ENCODE results near the gene ADO. TPM values are rescaled to one million over a fixed set of nuclear protein-coding genes. Genes with fewer than 3 reads are reported as not detected.
A peak's percentile ranks its signal among the peaks of the same experiment; 100 is the strongest.

ADO gene
- total and polyA plus RNA-seq, 10 of the 15 experiments (the other 5 are each of a cell fraction or from before 2014, with no cell fraction given), result 4.3 to 44.6 (median 18.7) TPM

DNA sequence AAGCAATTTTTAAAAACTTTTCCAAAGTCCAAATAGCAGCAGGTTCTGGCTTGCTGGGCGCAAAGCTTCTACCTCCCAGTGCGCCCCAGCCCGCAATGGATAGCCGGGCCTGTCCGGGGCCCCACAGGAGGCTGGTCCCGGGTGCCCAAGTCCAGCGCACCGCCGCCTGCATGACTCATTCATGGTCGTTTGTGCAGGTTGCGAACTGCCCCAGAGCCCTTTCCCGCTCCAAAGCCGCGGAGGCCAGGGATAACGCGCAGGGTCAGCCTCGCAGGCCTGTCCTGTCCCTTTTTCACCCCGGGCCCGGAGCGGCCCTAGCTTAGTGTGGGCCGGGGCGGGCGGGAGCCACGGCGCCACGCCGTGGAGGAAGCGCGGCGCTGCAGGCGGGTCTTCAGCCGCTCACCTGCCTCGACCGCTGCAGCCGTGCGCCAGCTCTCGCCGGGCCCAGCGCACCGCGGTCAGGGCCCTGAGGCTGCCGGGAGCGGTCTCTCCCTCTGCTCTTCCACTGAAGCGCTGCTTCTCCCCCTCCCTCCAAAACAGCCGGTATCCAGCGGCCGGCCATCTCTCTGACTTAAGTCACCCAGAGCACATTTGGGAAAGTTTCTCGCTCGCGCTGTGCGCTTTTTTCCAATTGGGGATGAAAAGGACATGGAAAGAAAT lies 13.4 kb downstream of the ADO start (continued):
- peak; percentile 83 for TF ChIP-seq YY1 (IDR thresholded peaks at IDR 0.05; ENCODE audit: low read depth, low read length)
- TF ChIP-seq RCOR1 (conservative IDR thresholded peaks at IDR 0.05; ENCODE audit: low read depth, low read length), result no peak
- no peak for TF ChIP-seq SKIL (IDR thresholded peaks at IDR 0.05; ENCODE audit: low read depth, poor library complexity, severe bottlenecking)
- TF ChIP-seq BCL3 (IDR thresholded peaks at IDR 0.05; ENCODE audit: borderline replicate concordance, insufficient read depth, low read depth, low read length, poor library complexity, severe bottlenecking), result no peak
- no peak for TF ChIP-seq ZZZ3 (IDR thresholded peaks at IDR 0.05; ENCODE audit: control insufficient read depth, insufficient read length, low read depth)
- 0 out of 2 replicates have a peak, but pooled peaks have one; percentile 46 for TF ChIP-seq FOXM1 (IDR thresholded peaks at IDR 0.05; ENCODE audit: low read depth, low read length)
- TF ChIP-seq EED (IDR thresholded peaks at IDR 0.05; ENCODE audit: low read depth), result peak; percentile 53
- TF ChIP-seq IKZF1 (conservative IDR thresholded peaks at IDR 0.05), result peak; percentile 48
- TF ChIP-seq CHD1 (IDR thresholded peaks at IDR 0.05; ENCODE audit: low read depth, low read length), result no peak
- no peak; the same call in 1 of the 2 replicates for TF ChIP-seq MAX (IDR thresholded peaks at IDR 0.05; ENCODE audit: low read depth, low read length)
- 0 out of 2 replicates have a peak, but pooled peaks have one; percentile 34 for TF ChIP-seq CHD2 (IDR thresholded peaks at IDR 0.05; ENCODE audit: borderline replicate concordance, low read depth, low read length)
- no peak for TF ChIP-seq ZNF207 (IDR thresholded peaks at IDR 0.05; ENCODE audit: borderline replicate concordance)
- TF ChIP-seq STAT1 (conservative IDR thresholded peaks at IDR 0.05), result no peak
- no peak for TF ChIP-seq SUPT20H (IDR thresholded peaks at IDR 0.05; ENCODE audit: borderline replicate concordance, control insufficient read depth, low read depth, low read length)
- TF ChIP-seq CREB1 (IDR thresholded peaks at IDR 0.05; ENCODE audit: low read depth), result peak; percentile 9; the same call in 1 of the 2 replicates
- TF ChIP-seq ATF7 (IDR thresholded peaks at IDR 0.05; ENCODE audit: low read depth), result no peak
- TF ChIP-seq PAX5 (IDR thresholded peaks at IDR 0.05; ENCODE audit: borderline replicate concordance, low read depth, low read length), result peak; percentile 32; the same call in 1 of the 2 replicates
- no peak for TF ChIP-seq NFXL1 (IDR thresholded peaks at IDR 0.05; ENCODE audit: borderline replicate concordance)
- TF ChIP-seq, protein P1, sequence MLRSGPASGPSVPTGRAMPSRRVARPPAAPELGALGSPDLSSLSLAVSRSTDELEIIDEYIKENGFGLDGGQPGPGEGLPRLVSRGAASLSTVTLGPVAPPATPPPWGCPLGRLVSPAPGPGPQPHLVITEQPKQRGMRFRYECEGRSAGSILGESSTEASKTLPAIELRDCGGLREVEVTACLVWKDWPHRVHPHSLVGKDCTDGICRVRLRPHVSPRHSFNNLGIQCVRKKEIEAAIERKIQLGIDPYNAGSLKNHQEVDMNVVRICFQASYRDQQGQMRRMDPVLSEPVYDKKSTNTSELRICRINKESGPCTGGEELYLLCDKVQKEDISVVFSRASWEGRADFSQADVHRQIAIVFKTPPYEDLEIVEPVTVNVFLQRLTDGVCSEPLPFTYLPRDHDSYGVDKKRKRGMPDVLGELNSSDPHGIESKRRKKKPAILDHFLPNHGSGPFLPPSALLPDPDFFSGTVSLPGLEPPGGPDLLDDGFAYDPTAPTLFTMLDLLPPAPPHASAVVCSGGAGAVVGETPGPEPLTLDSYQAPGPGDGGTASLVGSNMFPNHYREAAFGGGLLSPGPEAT (IDR thresholded peaks at IDR 0.05; ENCODE audit: low read depth), result no peak
- TF ChIP-seq HDGF (IDR thresholded peaks at IDR 0.05), result no peak
- no peak; the same call in 1 of the 2 replicates for TF ChIP-seq GATAD2B (conservative IDR thresholded peaks at IDR 0.05; ENCODE audit: low read depth)
- TF ChIP-seq NFYA (IDR thresholded peaks at IDR 0.05; ENCODE audit: borderline replicate concordance, low read depth, low read length), result no peak
- TF ChIP-seq SIX5 (IDR thresholded peaks at IDR 0.05; ENCODE audit: low read depth, low read length, severe bottlenecking), result no peak
- no peak for TF ChIP-seq NFIC (IDR thresholded peaks at IDR 0.05; ENCODE audit: low read depth, low read length)
- TF ChIP-seq TCF7 (IDR thresholded peaks at IDR 0.05; ENCODE audit: borderline replicate concordance), result no peak
- TF ChIP-seq POLR2AphosphoS5 (IDR thresholded peaks at IDR 0.05; ENCODE audit: low read length), result no peak
- TF ChIP-seq CBX3 (IDR thresholded peaks at IDR 0.05; ENCODE audit: borderline replicate concordance, low read depth), result no peak
- no peak for TF ChIP-seq SREBF1 (IDR thresholded peaks at IDR 0.05; ENCODE audit: low read length)
